GM18502 (cell line): ENCODE measurements around the gene OR10R2.

ENCODE experiments used
- ATAC-seq: cut with Tn5 transposase; IDR thresholded peaks from one replicate; pipeline ENCODE4 v1.9.1; 2021; ENCODE audit warnings: mild to moderate bottlenecking; ENCODE audit not compliant: unreplicated experiment, poor library complexity

The OR10R2 gene

DNA sequence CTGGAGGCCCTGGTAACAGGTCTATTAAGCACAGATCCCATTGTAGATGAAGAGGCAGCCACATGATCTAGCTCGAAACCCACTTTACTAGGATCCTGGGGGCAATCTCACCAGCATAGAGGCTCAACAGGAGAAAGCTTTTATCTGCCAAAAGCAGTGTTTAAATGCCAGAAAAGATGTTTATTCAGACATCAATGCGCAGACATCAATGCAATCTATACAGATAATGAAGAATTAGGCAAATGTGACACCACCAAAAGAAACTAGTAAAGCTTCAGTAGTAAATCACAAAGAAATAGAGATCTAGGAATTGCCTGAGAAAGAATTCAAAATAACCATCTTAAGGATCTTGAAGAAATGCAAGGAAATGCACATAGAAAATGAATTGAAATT, 49.6 kb downstream of the OR10R2 start:
- no peak for ATAC-seq

DNA sequence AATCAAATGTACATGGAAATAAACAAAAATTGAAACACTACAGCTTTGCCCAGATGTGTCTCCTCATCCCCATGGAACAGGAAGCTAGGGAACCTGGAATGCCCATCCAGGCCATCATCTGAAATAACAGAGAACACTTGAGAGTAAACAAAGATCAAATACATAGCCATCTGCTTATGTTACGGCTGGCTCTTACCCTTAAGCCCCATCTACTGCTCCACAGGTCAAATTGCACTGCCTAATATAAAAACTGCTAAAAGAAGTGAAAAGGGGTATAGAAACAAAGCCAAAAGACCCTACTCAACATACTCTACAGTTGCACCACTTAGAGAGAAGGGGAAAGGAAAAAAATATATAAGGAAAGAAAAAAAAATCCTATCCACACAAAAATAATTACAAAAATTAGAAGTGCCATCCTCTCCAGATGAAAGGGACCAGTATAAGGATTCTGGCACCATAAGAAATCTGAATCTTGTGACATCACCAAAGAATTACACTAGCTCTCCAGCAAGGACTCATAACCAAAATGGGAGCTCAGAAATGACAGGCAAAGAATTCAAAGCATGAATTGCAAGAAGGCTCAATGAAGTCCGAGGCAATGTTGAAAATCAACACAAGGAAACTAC, 55.3 kb downstream of the OR10R2 start:
- no peak for ATAC-seq
